ENCODE results near the gene SLC6A13.

The SLC6A13 gene

DNA sequence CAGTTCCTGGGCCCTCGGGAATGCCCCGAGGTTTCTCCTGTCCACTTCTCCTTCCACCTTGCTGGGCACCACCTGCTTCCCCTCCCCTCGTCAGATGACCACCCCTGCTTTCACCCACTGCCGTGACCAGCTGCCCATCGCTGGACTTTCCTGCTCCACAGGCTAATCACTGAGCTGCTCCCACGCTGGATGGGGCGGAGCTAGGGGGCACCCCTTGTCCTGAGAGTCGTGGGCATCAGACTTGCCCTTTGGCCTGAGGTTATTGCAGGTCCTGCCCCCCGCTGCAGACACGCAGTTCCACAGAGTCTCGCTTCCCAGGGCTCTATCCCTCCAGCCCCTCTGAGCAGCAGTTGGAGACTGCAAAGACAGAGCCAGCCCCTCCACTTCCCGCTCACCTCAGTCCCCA lies 49.1 kb downstream of the SLC6A13 start:
- no peak for DNase-seq

DNA sequence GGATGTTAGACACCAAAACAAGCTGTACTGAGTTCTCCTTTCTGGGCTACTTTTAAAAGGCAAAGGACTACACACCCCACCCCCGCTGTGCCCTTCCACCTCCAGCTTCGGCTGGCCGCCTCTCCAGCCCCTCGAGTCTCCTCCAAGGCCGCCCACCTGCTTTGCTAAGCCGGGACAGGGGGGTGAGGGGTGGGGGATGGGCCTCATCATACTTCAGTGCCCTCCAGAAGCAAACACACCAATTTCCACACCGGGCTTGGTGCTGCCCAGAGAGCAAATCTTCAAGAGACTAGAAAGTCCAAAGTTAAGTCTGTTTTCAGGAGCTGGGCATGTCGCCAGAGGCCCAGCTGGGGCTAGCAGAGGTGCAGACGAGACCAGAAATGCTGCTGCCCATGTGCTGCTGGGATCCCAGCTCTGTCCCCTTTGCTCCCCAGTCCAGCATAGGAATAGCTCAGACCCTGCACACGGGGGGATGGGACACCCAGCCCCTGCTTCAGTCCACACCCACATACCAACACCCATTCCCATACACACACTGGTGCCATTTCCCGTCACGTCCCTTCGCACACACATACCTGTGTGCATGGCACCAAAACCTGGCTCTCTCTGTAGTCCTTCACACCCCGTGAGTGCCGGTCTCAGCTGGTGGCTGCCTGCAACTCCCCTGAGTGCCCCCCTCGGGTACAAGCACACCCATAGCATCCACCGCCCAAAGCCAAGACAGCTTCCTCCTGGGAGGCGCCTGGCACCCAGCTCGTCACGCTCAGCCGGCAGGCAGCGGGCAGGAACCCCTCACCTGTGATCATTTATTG lies 49.7 kb downstream of the SLC6A13 start:
- no peak for DNase-seq

DNA sequence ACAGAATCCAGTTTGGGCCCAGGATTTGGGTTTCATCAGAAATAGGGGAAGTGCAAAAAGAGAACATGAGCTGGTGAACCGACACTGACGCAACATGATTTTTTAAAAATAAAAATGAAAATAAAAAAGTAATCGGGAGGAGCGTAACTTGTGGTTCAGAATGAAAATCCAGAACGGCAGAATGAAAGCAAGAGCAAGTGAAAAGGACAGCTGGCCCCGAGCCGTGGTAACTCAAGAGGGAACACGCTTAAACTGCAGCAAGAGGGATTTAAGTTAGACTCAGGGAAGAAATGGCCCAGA lies 50.3 kb downstream of the SLC6A13 start:
- DNase-seq: no peak

DNA sequence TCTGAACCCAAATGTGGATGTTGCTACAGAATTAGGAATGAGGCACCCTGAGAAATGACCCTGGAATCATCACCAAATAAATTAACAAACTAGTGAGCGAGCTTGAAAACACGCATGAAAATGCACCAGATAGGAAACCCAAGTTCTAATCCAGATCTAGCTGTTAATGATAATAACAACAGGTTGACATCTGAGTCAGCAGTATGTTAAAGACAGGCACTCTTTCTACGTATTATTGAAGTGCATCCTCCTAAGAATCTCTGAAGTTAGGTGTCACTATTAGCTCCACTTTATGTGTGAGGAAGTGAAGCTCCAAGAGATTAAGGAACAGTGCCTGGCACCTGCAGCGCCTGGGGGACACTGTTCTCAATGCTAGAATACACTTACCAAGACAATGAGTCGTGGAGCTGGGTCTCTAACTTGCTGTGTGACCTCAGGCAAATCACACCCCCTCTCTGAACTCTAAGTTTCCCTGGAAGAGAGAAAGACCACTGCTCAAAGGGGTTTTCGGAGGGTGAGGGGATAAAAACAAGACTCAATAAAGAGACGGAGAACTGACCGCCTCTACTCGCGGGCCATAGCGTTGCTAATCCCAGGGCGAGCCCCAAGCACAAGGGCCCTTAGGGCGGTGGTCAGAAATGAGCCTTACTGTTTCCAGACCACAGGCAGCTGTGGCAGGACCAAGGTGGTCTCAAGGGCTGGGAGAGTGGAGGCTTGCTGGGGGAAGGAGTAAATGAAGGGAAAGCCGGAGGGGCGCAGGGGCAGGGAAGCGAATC lies 50.8 kb downstream of the SLC6A13 start:
- DNase-seq: no peak

- no peak for DNase-seq
Measured at GRCh38 chr12:211142-211465, 51.5 kb downstream of the SLC6A13 start.

DNA sequence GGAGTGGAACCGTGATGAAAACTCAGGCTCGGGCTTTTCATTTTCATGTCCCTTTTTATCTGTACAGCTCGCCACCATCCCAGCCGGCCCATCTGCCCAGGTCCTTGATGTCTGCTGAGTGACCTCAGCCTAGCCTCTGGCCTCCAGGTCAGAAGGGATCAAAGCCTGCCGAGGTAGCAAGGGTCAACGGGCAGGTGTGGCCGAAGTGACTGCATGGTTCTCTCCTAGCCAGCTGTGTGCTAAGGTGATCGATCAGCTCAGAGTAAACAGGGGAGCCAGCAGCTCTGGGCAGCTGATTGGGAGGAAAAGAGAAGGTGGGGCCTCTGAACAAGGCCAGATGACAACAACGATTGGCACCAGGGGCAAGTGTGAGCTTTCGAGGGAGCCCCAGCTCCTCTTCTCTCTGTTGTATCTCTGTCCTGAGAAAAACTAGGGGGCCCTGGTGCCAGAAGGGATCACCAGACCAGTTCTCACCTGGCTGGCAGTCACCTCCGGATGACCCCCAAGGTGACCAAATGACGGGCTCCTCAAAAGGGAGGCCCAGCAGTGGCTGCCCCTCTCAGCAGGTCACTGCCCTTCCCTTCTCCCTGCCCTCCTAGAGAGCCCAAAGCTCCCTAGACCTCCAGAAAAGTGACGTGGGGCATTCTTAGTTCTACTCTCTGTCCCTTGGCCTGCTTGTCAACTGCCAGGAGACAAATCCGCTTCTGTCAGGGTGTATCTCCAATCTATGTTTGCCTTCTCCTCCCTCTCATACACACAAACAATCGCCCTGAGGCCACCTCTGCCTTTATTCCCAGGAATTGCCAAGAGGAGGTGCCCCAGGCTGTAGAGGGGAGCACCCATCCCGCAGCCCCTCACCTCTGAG lies 52.1 kb downstream of the SLC6A13 start:
- no peak for DNase-seq

DNA sequence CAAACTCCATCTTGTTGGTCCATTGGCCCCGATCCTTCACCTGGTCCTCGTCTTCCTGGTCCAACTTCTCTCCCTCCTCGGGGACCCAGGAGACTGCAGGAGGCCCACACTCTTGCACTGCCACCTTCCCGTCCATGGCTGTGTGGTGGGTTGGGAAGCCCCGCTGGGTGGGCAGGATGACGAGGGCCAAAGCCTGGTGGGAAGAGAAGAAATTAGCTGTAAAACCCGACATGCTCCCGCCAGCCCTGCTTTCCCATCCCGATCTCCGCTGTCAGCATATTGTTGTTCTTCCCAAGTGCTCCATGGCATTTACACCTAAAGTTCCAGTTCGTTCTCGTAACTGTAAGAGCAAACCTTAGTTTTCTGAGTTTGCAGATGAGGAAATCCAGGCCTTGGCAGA lies 52.8 kb downstream of the SLC6A13 start:
- no peak for DNase-seq

DNA sequence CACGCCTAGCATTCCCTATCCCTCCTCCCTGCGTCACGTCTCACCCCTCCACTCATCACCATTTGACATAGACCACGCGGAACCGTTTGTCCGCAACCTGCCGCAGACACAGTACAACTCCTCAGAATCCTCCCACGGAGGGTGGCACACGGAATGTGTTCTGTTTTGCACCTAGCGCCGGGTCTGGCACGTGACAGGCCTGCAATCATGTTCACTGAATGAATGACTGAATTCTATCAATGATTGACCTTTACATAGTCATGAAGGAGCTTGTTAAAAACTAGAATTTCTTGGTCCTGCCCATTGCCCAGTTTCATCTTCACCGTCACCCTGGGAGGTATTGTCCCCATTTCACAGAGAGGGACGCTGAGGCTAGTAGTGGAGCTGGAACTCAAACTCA lies 53.4 kb downstream of the SLC6A13 start:
- DNase-seq: no peak

- no peak for DNase-seq
Measured at GRCh38 chr12:208813-209212, 53.8 kb downstream of the SLC6A13 start.

DNA sequence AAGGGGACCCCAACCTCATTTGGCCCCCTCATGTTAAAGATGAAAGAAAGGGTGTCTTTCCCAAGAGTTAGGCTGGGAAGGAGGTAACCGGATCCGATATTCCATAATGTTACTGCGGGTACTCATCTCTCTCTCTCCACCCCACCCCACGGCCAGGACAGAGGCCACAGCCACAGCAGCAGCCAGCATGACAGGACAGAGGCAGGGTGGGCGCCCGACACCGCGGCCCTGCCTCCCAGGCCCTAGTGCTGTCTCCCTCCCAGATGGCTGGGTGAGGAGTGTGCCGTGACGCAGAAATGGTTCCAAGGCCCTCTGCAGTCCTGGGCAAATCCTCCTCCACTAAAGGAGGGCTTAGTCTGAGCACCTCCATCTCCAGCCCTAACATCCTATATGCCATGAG lies 54.8 kb downstream of the SLC6A13 start:
- DNase-seq: no peak

DNA sequence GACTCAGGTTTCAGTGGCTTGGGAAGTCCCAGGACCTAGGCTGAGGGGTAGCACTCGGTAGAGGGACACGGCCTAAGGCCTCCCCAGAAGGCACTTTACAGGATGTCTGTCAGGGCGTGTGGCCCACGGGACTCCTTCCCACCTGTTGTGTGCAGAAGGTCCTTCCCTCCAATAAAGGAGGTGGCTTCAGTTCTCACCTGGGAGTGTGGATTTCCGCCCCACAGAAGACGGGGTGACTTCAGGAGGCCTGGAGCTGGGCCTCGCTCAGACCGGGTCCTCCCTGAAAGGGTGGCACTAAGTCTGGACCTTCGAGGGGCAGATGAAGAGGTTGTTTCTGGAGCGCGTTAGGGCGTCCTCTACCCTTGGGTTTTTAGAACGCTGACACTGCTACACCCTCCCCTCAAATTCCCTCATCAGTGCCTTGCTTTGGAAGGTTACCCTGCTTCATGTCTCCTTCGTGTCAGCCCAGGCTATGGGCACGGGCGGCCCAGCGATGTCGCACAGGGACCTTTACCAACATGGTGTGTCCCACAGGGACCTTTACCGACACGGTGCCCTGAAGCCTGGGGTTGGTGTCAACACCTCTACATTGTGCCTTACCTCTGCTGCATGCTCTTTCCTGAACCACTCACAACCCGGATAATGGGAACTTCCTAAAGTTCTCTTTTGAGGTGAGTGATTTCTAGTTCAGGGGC lies 55.7 kb downstream of the SLC6A13 start:
- no peak for DNase-seq

GRCh38 chr12:205026-205425 lies 57.6 kb downstream of the SLC6A13 start:
- DNase-seq: no peak

DNA sequence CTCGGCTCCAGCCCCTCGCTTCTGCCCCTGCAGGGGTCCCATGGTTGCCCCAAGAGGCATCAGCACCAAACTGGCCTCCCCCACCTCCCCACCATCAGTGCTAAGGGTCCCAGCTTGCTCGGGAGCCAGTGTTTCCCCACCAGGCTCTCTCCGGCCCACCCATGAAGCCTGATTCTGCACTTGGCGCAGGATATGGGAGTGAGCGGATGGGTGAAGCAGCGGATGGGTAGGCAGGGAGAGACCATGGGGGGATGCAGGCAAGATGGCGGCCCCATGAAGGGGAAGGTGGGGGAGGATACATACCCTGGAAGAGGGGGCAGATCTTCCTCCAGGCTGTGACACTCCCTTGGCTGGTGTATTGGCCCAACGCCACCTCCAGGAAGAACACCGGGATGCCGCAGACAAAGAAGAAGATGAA lies 58.4 kb downstream of the SLC6A13 start:
- DNase-seq: no peak

GRCh38 chr12:203462-204260 lies 59.0 kb downstream of the SLC6A13 start:
- no peak for DNase-seq

- DNase-seq: no peak
Measured at GRCh38 chr12:203074-203461, 59.6 kb downstream of the SLC6A13 start.

DNA sequence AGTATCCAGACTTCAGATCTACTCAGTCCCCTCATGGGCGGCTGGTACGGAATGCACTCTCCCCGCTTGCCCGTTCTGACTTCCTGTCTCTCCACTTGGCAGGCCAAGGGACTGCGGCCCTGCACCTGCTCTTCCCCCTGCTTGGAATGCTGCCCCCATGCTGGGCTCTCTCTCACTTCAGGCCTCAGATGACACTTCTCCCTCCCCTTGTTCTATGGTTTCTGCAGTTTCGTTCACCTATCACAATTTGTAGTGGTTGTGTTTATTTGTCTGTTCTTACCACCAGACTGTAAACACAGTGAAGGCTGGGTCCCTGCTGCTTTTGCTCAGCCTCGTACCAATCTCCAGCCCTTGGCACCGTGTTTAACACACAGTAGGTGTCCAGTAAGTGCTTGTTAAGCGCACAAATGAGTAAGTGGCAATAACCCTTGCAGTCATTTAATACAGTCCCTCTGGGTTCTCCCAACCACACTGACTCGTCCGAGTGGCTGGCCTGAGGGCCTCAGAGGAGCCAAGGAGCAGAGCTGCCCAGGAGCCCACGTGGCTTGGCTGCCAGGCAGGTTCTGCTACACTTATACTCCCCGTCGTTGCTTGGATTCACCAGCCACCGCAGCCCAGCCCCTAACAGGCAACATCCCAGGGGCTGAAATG lies 60.4 kb downstream of the SLC6A13 start:
- no peak for DNase-seq

DNA sequence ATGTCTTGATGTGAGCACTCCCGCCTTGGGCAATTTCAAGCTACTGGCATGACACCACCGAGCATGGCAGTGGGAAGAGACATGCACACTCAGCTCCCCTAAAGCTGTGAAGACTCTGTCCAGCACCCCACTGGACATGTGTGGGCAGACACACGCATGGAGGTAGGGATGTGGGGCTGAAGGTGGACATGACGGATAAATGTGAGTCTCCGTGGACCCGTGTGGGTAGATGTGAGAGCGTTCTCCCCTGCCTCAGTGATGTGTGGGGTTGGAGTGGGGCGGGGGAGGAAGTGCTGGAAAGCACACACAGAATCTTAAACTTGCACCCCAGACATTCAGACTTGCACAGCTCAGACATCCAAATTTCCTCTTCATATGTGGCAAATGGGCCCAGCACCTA lies 61.3 kb downstream of the SLC6A13 start:
- no peak for DNase-seq

- no peak for DNase-seq
Measured at GRCh38 chr12:198705-199104, 63.9 kb downstream of the SLC6A13 start.

GRCh38 chr12:197911-198695 lies 64.5 kb downstream of the SLC6A13 start:
- DNase-seq: no peak

GRCh38 chr12:197347-197746 lies 65.3 kb downstream of the SLC6A13 start:
- DNase-seq: no peak

- no peak for DNase-seq
Measured at GRCh38 chr12:196436-196835, 66.2 kb downstream of the SLC6A13 start.

Data from activated gamma-delta T cell (primary cell).